ENCODE data around the gene HPGDS. TPM values are rescaled to one million over a fixed set of nuclear protein-coding genes. Genes with fewer than 3 reads are reported as not detected.

Gene HPGDS
- total and polyA plus RNA-seq, 2 donors from 2014 or later, result 1.9 to 7.4 TPM

- Histone ChIP-seq H3K36me3 (ENCODE audit: control insufficient read depth in 2 of 3, insufficient read depth in 3 of 3, low read length in 3 of 3) (peaks cover 0 to 31% (median 10%) of the 10 kb centered on the region in 3 donors), H3K4me3 (ENCODE audit: low read length in 3 of 3) (no peak overlapping the region), H3K9me3 (ENCODE audit: control insufficient read depth in 2 of 3, insufficient read depth in 1 of 3, low read length in 3 of 3) (no peaks in the 10 kb centered on the region), H3K27me3 (ENCODE audit: control insufficient read depth, insufficient read depth, low read length) (no peaks in the 10 kb centered on the region), H3K4me1 (ENCODE audit: control insufficient read depth in 2 of 3, insufficient read depth in 2 of 3, low read depth in 1 of 3, low read length in 3 of 3) (no peaks in the 10 kb centered on the region), H3K9ac (ENCODE audit: low read length in 3 of 3) (no peak overlapping the region), H3K27ac (ENCODE audit: low read depth in 2 of 2, low read length in 2 of 2) (no peak overlapping the region)
- intact Hi-C loops (cut with DNase I), result no loop called here
- FAIRE-seq (no peak), DNase-seq (no peak)
- TF ChIP-seq CTCF (IDR thresholded peaks at IDR 0.05; ENCODE audit: borderline replicate concordance, extremely low read depth, insufficient read depth), result no peak
These were observed 65.1 kb downstream of the HPGDS start for GRCh38 chr4:94277534-94277933.

- H3K27ac ChIP-seq (ENCODE audit: low read depth in 2 of 2, low read length in 2 of 2), result no peak overlapping the region
- no peak overlapping the region for H3K4me3 ChIP-seq (ENCODE audit: low read length in 3 of 3)
- no peak overlapping the region for H3K9ac ChIP-seq (ENCODE audit: low read length in 3 of 3)
- TF ChIP-seq CTCF (IDR thresholded peaks at IDR 0.05; ENCODE audit: borderline replicate concordance, extremely low read depth, insufficient read depth), result no peak
- no peak for DNase-seq
- H3K27me3 ChIP-seq (ENCODE audit: control insufficient read depth, insufficient read depth, low read length), result no peaks in the 10 kb centered on the region
- intact Hi-C loops (cut with DNase I), result no loop called here
- peaks cover 0 to 34% (median 10%) of the 10 kb centered on the region in 3 donors for H3K36me3 ChIP-seq (ENCODE audit: control insufficient read depth in 2 of 3, insufficient read depth in 3 of 3, low read length in 3 of 3)
- no peak for FAIRE-seq
- no peaks in the 10 kb centered on the region for H3K9me3 ChIP-seq (ENCODE audit: control insufficient read depth in 2 of 3, insufficient read depth in 1 of 3, low read length in 3 of 3)
- H3K4me1 ChIP-seq (ENCODE audit: control insufficient read depth in 2 of 3, insufficient read depth in 2 of 3, low read depth in 1 of 3, low read length in 3 of 3), result no peaks in the 10 kb centered on the region
These were observed 66.4 kb downstream of the HPGDS start for GRCh38 chr4:94276204-94276603.

- H3K27me3 ChIP-seq (ENCODE audit: control insufficient read depth, insufficient read depth, low read length), result no peaks in the 10 kb centered on the region
- H3K4me1 ChIP-seq (ENCODE audit: control insufficient read depth in 2 of 3, insufficient read depth in 2 of 3, low read depth in 1 of 3, low read length in 3 of 3), result no peaks in the 10 kb centered on the region
- no peak overlapping the region for H3K9ac ChIP-seq (ENCODE audit: low read length in 3 of 3)
- intact Hi-C loops (cut with DNase I), result no loop called here
- no peak overlapping the region for H3K27ac ChIP-seq (ENCODE audit: low read depth in 2 of 2, low read length in 2 of 2)
- no peak for FAIRE-seq
- no peak overlapping the region for H3K4me3 ChIP-seq (ENCODE audit: low read length in 3 of 3)
- peaks cover 0 to 27% (median 4%) of the 10 kb centered on the region in 3 donors for H3K36me3 ChIP-seq (ENCODE audit: control insufficient read depth in 2 of 3, insufficient read depth in 3 of 3, low read length in 3 of 3)
- TF ChIP-seq CTCF (IDR thresholded peaks at IDR 0.05; ENCODE audit: borderline replicate concordance, extremely low read depth, insufficient read depth), result no peak
- H3K9me3 ChIP-seq (ENCODE audit: control insufficient read depth in 2 of 3, insufficient read depth in 1 of 3, low read length in 3 of 3), result no peaks in the 10 kb centered on the region
- no peak for DNase-seq
These were observed 67.7 kb downstream of the HPGDS start for GRCh38 chr4:94274912-94275311.

- Histone ChIP-seq H3K9ac (ENCODE audit: low read length in 3 of 3) (no peak overlapping the region), H3K27me3 (ENCODE audit: control insufficient read depth, insufficient read depth, low read length) (no peaks in the 10 kb centered on the region), H3K36me3 (ENCODE audit: control insufficient read depth in 2 of 3, insufficient read depth in 3 of 3, low read length in 3 of 3) (peaks cover 0 to 15% (median 0%) of the 10 kb centered on the region in 3 donors), H3K4me1 (ENCODE audit: control insufficient read depth in 2 of 3, insufficient read depth in 2 of 3, low read depth in 1 of 3, low read length in 3 of 3) (no peaks in the 10 kb centered on the region), H3K27ac (ENCODE audit: low read depth in 2 of 2, low read length in 2 of 2) (no peak overlapping the region), H3K9me3 (ENCODE audit: control insufficient read depth in 2 of 3, insufficient read depth in 1 of 3, low read length in 3 of 3) (no peaks in the 10 kb centered on the region), H3K4me3 (ENCODE audit: low read length in 3 of 3) (no peak overlapping the region)
- DNase-seq, result no peak
- no peak for FAIRE-seq
- TF ChIP-seq CTCF (IDR thresholded peaks at IDR 0.05; ENCODE audit: borderline replicate concordance, extremely low read depth, insufficient read depth), result no peak
- intact Hi-C loops (cut with DNase I), result no loop called here
These were observed 71.4 kb downstream of the HPGDS start for GRCh38 chr4:94271248-94271647.
